Activated B cell treated with CpG ODN at 0.5 μM for 24 hours (primary cell): ENCODE results near the gene TMEM108. TPM values are rescaled to one million over a fixed set of nuclear protein-coding genes. Genes with fewer than 3 reads are reported as not detected.

ENCODE experiments used
- ATAC-seq: fragments of 200-7000 bp; cut with Tn5 transposase; one replicate; pipeline ENCODE4 v1.10.0; 2021; ENCODE audit warnings: low read depth, mild to moderate bottlenecking, moderate library complexity
- CTCF ChIA-PET: fragments of 350-600 bp; sonication (Branson Sonifier 250); formaldehyde crosslinking; loops from one replicate; lab custom pipeline; 2021; ENCODE audit warnings: antibody characterized with exemption; lab: Charles Lee
- POLR2A ChIA-PET: fragments of 350-600 bp; sonication (Branson Sonifier 250); formaldehyde crosslinking; loops from one replicate; lab custom pipeline; 2021; ENCODE audit warnings: antibody characterized with exemption; lab: Charles Lee
- DNase-seq: peaks from one replicate; pipeline ENCODE4 v3.0.0; 2022
- H3K27ac Mint-ChIP-seq: one replicate; pipeline ENCODE4 v1.8.0; 2020; ENCODE audit warnings: mixed read lengths
- H3K27me3 Mint-ChIP-seq: one replicate; pipeline ENCODE4 v1.8.0; 2021; ENCODE audit warnings: mixed read lengths
- H3K36me3 Mint-ChIP-seq: one replicate; pipeline ENCODE4 v1.8.0; 2021; ENCODE audit warnings: low read depth, mixed read lengths
- H3K4me1 Mint-ChIP-seq: one replicate; pipeline ENCODE4 v1.8.0; 2021; ENCODE audit warnings: mixed read lengths
- H3K4me3 Mint-ChIP-seq: one replicate; pipeline ENCODE4 v1.8.0; 2020; ENCODE audit warnings: mild to moderate bottlenecking, mixed read lengths
- H3K9me3 Mint-ChIP-seq: one replicate; pipeline ENCODE4 v1.8.0; 2020; ENCODE audit warnings: mixed read lengths
- intact Hi-C: fragments of 100-400 bp; cut with micrococcal nuclease; formaldehyde crosslinking; loops from one replicate; pipeline ENCODE4 v1.15.1; 2024
- total RNA-seq: library from RNA; stranded (reverse); gene quantifications from 2 replicates; pipeline ENCODE4 v1.2.3, GENCODE V29; 2022
- TF ChIP-seq, protein P1 (sequence below): fragments of 200-600 bp; IDR thresholded peaks from one replicate; pipeline ENCODE4 v1.8.0; 2022; ENCODE audit warnings: antibody characterized with exemption, mild to moderate bottlenecking

The TMEM108 gene
- total RNA-seq, 1 donor from 2014 or later = not detected

- Mint-ChIP-seq H3K9me3 (no peaks in the 10 kb centered on the region), H3K4me1 (no peaks in the 10 kb centered on the region), H3K4me3 (no peak overlapping the region), H3K36me3 (no peaks in the 10 kb centered on the region), H3K27ac (no peak overlapping the region), H3K27me3 (peaks cover 23% of the 10 kb centered on the region)
- ChIA-PET CTCF (no interaction called here), POLR2A (no interaction called here)
- TF ChIP-seq, protein P1, sequence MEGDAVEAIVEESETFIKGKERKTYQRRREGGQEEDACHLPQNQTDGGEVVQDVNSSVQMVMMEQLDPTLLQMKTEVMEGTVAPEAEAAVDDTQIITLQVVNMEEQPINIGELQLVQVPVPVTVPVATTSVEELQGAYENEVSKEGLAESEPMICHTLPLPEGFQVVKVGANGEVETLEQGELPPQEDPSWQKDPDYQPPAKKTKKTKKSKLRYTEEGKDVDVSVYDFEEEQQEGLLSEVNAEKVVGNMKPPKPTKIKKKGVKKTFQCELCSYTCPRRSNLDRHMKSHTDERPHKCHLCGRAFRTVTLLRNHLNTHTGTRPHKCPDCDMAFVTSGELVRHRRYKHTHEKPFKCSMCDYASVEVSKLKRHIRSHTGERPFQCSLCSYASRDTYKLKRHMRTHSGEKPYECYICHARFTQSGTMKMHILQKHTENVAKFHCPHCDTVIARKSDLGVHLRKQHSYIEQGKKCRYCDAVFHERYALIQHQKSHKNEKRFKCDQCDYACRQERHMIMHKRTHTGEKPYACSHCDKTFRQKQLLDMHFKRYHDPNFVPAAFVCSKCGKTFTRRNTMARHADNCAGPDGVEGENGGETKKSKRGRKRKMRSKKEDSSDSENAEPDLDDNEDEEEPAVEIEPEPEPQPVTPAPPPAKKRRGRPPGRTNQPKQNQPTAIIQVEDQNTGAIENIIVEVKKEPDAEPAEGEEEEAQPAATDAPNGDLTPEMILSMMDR = no peak
- intact Hi-C loops = no loop called here
- DNase-seq (no peak), ATAC-seq (no peak)
Measured at GRCh38 chr3:133270631-133271030, 232.4 kb downstream of the TMEM108 start.

- no peak for ATAC-seq
- no peak for DNase-seq
- no peaks in the 10 kb centered on the region for H3K36me3 Mint-ChIP-seq
- POLR2A ChIA-PET = no interaction called here
- no peak overlapping the region for H3K4me3 Mint-ChIP-seq
- no peaks in the 10 kb centered on the region for H3K4me1 Mint-ChIP-seq
- no peak overlapping the region for H3K27ac Mint-ChIP-seq
- CTCF ChIA-PET = no interaction called here
- intact Hi-C loops = no loop called here
- TF ChIP-seq, protein P1 = no peak
- H3K9me3 Mint-ChIP-seq = no peaks in the 10 kb centered on the region
- H3K27me3 Mint-ChIP-seq = peaks cover 21% of the 10 kb centered on the region
Measured at GRCh38 chr3:133271042-133271441, 232.9 kb downstream of the TMEM108 start.

DNA sequence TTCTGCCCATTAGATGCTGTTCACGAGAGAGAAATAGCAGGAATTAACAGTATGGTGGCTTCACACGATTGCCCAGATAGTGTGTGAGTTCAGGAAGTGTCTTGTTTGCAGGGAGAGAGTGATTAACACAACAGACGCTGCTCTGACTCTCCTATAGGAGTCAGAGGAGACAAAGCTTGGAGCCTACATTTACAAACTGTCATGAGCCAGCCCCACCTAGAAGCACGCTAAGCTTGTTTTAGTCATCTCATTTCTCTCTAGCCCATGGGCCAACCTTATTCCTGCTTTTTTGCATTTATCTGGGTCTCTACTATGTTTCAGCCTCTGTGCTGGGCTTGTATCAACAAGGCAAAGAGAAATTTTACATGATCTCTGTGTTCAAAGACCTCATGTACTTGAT, 233.3 kb downstream of the TMEM108 start:
- H3K27ac Mint-ChIP-seq = no peak overlapping the region
- POLR2A ChIA-PET = no interaction called here
- H3K36me3 Mint-ChIP-seq = no peaks in the 10 kb centered on the region
- intact Hi-C loops = no loop called here
- no peak for DNase-seq
- peaks cover 19% of the 10 kb centered on the region for H3K27me3 Mint-ChIP-seq
- no peak for ATAC-seq
- TF ChIP-seq, protein P1 = no peak
- H3K9me3 Mint-ChIP-seq = no peaks in the 10 kb centered on the region
- CTCF ChIA-PET = no interaction called here
- peaks cover 4% of the 10 kb centered on the region for H3K4me1 Mint-ChIP-seq
- no peak overlapping the region for H3K4me3 Mint-ChIP-seq

- peaks cover 6% of the 10 kb centered on the region for H3K4me1 Mint-ChIP-seq
- H3K27ac Mint-ChIP-seq = no peak overlapping the region
- TF ChIP-seq, protein P1 = no peak
- DNase-seq (no peak), ATAC-seq (no peak)
- H3K27me3 Mint-ChIP-seq = peaks cover 17% of the 10 kb centered on the region
- ChIA-PET CTCF (no interaction called here), POLR2A (no interaction called here)
- intact Hi-C loops = no loop called here
- H3K9me3 Mint-ChIP-seq = no peaks in the 10 kb centered on the region
- no peaks in the 10 kb centered on the region for H3K36me3 Mint-ChIP-seq
- H3K4me3 Mint-ChIP-seq = no peak overlapping the region
Measured at GRCh38 chr3:133273346-133273745, 235.2 kb downstream of the TMEM108 start.

GRCh38 chr3:133274477-133274876, 236.3 kb downstream of the TMEM108 start:
- POLR2A ChIA-PET = no interaction called here
- ATAC-seq (no peak), DNase-seq (no peak)
- peaks cover 17% of the 10 kb centered on the region for H3K27me3 Mint-ChIP-seq
- no peaks in the 10 kb centered on the region for H3K36me3 Mint-ChIP-seq
- H3K27ac Mint-ChIP-seq = no peak overlapping the region
- CTCF ChIA-PET = no interaction called here
- TF ChIP-seq, protein P1 = no peak
- no peak overlapping the region for H3K4me3 Mint-ChIP-seq
- H3K9me3 Mint-ChIP-seq = no peaks in the 10 kb centered on the region
- intact Hi-C loops = no loop called here
- peaks cover 6% of the 10 kb centered on the region for H3K4me1 Mint-ChIP-seq
